Transverse colon (tissue), 3 donors: ENCODE results near the gene MXD4.

Experiments
- POLR2A ChIP-seq: fragments of 450-650 bp; IDR thresholded peaks from one replicate; pipeline ENCODE4 v1.6.1; 2016; ENCODE audit warnings: antibody characterized with exemption, mild to moderate bottlenecking, moderate library complexity
- TF ChIP-seq, protein P1 (sequence below), 5 experiments: fragments of 200-600 bp in 3 of 5; fragments of 450-650 bp in 2 of 5; sonication (generic) in 3 of 5; IDR thresholded peaks; 1 replicate in 2 of 5; 2 replicates in 3 of 5; pipeline ENCODE4 v1.5.1; 2016 to 2017; ENCODE audit warnings: antibody characterized with exemption in 5 of 5, inconsistent platforms in 3 of 5, mild to moderate bottlenecking in 2 of 5, moderate library complexity in 1 of 5

GRCh38 chr4:2285613-2286381 lies 23.9 kb upstream of the MXD4 start:
- TF ChIP-seq, protein P1, sequence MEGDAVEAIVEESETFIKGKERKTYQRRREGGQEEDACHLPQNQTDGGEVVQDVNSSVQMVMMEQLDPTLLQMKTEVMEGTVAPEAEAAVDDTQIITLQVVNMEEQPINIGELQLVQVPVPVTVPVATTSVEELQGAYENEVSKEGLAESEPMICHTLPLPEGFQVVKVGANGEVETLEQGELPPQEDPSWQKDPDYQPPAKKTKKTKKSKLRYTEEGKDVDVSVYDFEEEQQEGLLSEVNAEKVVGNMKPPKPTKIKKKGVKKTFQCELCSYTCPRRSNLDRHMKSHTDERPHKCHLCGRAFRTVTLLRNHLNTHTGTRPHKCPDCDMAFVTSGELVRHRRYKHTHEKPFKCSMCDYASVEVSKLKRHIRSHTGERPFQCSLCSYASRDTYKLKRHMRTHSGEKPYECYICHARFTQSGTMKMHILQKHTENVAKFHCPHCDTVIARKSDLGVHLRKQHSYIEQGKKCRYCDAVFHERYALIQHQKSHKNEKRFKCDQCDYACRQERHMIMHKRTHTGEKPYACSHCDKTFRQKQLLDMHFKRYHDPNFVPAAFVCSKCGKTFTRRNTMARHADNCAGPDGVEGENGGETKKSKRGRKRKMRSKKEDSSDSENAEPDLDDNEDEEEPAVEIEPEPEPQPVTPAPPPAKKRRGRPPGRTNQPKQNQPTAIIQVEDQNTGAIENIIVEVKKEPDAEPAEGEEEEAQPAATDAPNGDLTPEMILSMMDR (IDR thresholded peaks at IDR 0.05) = no peak
- TF ChIP-seq POLR2A = no peak
